GM18858 (cell line): ENCODE results near the gene IFI6.
"Not testable (repeated sequence)": the region's sequence is repeated elsewhere in the genome, so short reads cannot be mapped to it uniquely, and the experiment has no call there.

ENCODE experiments used
- ATAC-seq: cut with Tn5 transposase; IDR thresholded peaks from one replicate; pipeline ENCODE4 v1.9.1; 2021; ENCODE audit not compliant: unreplicated experiment

IFI6 gene, protein sequence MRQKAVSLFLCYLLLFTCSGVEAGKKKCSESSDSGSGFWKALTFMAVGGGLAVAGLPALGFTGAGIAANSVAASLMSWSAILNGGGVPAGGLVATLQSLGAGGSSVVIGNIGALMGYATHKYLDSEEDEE

DNA sequence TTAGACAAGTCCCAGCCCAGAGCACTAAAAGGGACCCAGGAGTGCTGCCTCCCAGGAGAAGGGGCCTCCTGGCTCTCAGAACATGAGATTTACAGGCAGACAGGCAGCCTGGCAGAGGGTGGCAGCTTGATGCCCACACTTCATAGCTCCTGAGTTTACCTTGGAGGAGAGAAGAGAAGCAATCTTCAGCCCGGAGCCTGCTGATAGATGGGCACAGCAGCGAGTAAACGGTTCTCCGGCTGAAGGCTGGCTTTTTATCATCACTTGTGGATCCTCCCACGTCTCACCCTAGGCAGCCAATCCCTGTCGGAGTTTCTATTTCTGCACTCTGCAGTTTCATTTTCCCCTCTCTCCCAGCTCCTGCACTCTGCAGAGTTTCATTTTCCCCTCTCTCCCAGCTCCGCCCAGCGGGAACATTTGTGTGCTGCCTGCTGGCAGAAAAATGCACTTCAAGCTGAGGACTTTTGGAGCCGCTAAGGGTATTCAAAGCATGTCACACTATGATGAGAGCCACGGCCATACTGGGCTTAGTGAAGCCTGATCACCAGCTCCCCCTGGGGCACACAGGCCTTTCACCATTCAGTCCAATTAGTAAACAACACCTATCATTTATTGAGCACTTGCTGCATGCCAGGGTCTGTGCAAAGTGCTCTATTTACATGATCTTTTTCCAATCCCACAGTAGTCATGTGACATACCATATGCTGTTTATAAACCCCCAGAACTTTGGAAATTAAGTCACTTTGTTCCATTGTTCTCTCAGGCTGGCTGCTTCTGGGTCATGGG is at the start of gene IFI6:
Gene IFI6, minus strand, starts transcription at position 229 of the 786 bp plus-strand sequence. CDS start 2,878 bp downstream, outside the sequence.
- ATAC-seq, result peak; percentile 78

DNA sequence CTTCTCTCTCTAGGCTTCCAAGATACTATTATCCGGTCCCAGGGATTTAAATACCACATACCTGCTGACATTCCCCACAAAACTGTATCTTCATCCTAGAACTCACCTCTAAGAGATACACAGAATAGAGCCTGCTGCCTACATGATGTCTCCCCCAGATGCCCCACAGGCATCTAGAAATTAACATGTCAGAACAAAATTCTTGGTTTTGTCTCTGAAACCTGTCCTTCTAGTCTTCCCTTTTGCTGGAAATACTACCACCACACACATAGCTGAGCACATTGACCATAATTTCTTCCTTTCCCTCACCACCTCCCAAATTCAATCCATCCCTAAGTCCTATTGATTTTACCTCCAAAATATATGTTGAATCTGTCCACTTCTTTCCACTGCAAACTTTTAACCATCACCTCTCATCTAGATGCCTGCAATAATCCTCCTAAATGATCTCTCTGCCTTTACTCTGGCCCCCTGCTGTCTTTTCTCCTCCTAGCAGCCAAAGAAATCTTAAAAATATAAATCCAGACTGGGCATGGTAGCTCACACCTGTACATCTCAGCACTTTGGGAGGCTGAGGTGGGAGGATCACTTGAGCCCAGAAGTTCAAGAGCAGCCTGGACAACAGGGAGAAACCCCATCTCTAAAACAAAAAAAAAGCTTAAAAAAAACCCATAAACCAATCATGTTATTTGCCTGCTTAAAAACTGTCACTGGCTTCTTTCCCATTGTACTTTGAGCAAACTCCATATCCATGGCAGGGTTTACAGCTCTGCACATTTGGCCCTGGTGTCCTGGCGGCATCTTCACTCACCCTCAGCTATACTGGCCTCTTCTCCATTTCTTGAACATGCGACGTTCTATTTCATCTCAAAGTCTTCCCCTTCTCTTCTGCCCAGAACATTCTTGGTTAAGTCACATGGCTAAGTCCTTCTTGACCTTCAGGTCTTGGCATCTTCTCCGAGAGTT is 47.6 kb upstream of the IFI6 start:
- no peak for ATAC-seq

DNA sequence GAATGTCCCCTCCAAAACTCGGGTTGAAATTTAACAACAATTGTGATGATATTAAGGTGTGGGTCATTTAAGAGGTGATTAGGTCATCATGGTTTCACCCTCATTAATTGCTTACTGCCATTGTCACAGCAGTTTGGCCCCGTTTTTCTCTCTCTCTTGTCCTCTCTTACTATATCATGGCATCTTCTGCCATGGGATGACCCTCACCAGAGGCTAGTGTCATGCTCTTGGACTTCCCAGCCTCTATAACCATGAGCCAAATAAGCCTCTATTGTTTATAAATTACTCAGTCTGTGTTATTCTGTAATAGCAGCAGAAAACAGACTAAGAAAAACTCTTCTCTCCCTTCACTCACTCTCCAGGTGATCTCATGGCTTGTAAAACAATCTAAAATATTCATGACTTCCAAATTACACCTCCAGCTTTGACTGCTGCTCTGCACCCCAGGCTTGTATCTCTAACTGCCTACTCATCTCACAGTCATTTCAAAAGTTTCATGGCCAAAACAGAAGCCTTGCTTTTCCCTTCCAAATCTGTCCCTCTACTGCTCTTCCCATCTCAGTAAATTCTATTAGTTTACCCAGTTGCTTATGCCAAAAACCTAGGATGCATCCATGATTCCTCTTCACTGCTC is 44.4 kb upstream of the IFI6 start:
- no peak for ATAC-seq

DNA sequence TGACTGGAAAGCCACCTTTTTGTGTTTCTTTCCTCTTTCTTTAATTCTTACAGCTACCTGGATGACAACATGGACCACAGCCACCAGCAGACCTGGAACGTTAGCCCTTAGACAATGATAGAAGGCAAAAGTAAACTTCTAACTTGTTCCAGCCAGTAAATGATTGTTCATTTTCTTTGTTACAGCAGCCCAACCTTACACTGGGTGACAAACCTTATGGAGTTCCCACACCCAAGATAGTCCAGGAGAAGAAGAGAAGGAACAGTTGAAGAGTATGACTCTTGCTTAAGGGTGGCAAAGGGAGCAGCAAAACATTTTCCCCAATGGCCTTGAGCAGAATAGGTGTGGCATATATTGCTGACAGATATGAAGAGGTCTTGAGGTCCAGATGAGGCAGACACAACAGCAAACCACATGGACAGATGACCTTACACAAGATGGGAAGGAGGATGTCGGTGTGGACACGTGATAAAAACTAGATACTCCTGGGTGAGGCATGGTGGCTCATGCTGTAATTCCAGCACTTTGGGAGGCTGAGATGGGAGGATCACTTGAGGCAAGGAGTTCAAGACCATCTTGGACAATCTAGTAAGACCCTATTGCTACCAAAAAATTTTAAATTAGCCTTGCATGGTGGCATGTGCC is 42.0 kb upstream of the IFI6 start:
- ATAC-seq, result no peak

DNA sequence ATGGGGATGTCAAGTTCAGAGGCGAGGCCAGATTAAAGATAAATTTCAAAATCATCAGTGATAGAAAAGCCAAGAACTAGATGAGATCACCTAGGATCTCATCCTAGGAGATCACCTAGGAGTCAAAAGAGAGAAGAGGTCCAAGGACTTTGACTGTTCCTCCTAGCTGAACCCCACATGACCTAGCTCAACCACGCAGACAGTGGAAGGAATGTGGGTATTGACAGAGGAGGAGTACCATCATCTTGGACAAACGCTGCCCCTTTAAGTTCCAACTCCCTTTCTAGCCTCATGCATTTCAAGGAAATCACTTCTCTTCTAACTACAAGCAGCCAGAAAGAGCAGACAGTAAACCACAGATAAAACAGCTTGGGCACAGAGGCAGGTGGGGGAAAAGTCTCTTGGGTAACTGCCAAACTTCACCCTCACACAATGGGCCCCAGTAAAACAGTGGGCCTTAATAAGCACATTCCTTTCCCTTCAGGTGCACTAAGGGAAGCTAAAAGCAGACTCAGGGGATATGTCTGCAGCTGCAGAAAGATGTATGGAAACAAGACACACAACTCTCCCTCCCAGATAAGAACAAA is 41.2 kb upstream of the IFI6 start:
- no peak for ATAC-seq

DNA sequence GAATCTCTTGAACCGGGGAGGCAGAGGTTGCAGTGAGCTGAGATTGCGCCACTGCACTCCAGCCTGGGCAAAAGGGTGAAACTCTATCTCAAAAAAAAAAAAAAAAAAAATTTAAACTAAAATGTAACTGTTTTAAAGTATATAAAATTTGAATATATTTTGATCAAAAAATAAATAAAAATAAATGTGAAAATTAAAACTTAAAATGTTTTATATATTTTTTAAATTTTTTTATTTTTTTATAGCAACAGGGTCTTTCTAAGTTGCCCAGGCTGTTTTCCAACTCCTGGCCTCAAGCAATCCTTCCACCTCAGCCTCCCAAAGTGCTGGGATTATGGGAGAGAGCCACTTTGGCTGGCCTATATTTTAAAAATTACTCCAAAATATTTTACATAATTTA is 38.6 kb upstream of the IFI6 start:
- no peak for ATAC-seq

DNA sequence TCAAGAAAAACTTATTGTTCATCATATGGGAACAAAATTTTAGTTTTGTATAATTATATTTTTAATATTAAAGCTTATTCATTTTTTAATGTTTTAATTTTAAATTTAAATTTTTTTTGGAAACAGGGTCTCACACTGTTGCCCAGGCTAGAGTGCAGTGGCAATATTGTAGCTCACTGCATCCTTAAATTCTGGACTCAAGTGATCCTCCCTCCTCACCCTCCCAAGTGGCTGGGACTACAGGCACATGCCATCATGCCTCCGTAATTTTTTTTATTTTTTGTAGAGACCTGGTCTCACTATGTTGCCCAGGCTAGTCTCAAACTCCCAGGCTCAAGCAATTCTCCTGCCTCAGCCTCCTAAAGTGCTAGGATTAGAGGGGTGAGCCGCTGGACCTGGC is 33.6 kb upstream of the IFI6 start:
- no peak for ATAC-seq

DNA sequence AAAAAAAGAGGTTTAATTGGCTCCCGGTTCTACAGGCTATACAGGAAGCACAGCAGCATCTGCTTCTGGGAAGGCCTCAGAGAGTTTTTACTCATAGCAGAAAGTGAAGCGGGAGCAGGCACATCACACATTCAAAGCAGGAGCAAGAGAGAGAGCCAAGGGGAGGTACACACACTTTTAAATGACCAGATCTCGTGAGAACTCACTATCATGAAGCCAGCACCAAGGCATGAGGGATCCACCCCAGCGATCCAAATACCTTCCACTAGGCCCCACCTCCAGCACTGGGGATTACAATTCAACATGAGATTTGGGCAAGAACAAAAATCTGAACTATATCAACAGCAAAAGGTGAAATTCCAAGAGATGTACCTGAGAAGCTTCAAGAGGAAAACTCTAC is 33.0 kb upstream of the IFI6 start:
- no peak for ATAC-seq

DNA sequence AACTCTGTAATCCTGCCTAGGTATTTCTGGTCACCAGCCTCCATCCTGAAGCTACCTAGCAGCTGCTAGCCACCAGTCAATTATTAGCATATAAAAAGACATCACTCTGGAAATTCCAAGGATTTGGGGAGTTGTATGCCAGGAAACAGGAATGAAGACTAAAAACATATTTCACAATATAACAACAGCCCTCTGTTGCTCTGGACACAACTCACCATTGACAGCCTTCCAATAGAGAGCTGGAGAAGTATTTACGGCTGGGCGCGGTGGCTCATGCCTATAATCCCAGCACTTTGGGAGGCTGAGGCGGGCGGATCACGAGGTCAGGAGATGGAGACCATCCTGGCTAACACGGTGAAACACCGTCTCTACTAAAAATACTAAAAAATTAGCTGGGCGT is 24.8 kb upstream of the IFI6 start:
- ATAC-seq, result not testable (repeated sequence)

DNA sequence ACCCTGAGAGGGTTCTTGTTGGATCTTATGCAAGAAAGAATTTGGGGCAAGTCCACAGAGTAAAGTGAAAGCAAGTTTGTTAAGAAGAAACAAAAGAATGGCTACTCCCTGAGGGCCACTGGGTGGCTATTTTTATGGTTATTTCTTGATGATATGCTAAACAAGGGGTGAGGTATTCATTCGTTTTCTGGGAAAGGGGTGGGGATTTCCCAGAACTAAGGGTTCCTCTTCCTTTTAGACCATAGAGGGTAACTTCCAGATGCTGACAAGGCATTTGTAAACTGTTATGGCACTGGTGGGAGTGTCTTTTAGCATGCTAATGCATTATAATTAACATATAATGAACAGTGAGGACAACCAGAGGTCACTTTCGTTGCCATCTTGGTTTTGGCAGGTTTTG is 18.2 kb upstream of the IFI6 start:
- no peak for ATAC-seq

DNA sequence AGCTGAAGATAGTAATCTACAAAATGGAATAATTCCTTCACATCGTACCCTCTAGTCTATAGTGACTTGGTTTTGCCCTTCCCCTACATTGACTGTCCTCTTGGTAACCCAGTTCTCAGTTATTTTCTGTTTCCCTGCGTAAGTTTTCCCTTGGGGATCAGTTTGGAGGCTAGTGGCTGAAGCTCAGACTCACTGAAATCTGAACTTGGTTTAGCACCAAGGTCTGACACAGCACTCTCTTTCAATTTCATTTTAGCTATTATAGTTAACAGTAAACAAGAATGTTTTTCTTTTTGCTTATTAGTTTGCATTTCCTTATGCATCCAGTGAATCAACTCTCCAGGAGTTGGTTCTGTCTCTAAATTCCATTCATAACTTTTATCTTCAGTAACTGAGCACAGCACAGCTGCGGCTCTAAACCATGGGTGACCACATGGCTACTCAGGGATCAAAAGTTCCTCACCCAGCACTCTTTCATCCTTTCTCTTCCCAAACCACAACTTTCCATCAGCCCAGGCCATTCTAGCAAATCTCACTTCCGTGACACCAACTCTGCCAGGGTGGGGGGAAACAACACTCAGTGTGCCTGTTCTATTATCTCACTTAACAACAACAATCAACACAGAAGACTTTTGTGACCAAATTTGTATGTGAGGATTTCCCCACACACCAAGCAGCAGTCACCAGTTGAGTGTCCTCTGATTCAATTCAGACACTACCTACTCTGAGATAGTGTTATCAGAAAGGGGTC is 17.6 kb upstream of the IFI6 start:
- ATAC-seq, result no peak

DNA sequence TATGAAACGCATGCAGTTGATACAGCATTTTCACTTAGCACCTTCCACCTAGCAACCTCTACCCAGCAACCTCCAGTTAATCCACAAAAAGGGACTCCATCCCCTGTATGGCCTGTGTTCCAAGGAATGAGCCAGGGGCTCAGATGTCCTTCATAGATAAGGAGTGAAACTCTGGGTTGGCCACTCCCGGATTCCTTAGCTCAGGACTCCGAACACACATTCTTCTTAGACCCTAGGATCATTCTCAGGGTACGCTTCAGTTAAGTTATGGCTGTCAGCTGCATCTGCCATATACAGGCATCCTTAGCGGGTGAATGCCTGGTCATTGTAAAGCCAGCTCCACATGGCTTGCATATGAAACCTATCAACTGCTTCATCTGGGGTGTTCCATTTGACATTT is 15.9 kb upstream of the IFI6 start:
- no peak for ATAC-seq

DNA sequence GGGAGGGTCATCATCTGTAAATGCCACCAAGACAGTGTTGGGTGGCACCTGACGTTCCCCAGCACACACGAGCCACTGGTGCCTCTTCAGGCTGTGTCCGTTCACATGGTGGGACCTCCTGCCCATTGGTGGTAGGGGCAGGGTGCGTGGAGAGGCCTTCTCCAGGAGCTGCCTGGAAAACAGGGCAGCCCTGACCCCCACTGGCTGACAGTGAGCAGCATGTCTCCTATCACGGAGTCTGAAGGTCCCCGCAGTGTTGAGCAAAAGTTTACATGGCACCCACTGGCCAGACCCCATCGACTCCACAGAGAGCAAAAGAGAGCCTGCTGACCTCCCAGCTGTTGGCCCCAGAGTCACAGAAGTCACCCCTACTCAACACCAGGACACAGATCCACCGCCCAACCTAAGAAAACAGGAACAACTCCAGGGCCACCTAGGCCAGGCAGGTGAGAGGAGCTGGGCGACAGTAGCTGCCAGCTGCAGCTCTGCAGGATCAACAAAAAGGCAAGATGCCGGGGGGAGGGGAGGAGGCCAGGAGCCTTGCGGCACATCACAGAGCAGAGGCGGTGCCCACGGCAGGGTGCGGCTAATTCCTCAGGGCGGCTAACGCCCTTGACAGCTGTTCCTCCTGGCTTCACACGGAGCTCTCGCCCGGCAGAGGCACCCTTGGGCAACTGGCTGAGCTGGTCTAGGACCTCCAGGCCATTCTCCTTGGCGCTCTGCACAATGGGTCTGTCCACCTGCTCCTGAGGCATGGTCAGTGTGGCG is 14.4 kb upstream of the IFI6 start:
- ATAC-seq, result no peak

DNA sequence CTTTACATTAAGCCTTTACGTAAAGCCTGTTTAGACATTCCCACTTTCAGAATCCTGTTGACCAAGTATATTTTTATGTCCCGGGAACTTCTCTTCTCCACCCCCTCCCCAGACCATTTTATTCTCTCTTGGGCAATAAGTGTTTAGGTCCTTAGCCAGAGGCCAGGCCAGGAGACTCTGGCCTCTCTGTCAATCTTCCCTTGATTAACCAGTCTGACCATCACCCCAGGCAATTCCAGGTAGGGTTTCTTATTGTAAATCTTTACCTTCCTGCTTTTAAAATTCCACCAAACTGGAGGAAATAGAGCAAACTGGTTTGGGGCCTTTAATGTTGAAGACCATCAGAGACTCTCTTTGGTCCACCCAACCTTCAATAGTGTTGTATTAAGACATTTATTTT is 12.2 kb upstream of the IFI6 start:
- ATAC-seq, result no peak

DNA sequence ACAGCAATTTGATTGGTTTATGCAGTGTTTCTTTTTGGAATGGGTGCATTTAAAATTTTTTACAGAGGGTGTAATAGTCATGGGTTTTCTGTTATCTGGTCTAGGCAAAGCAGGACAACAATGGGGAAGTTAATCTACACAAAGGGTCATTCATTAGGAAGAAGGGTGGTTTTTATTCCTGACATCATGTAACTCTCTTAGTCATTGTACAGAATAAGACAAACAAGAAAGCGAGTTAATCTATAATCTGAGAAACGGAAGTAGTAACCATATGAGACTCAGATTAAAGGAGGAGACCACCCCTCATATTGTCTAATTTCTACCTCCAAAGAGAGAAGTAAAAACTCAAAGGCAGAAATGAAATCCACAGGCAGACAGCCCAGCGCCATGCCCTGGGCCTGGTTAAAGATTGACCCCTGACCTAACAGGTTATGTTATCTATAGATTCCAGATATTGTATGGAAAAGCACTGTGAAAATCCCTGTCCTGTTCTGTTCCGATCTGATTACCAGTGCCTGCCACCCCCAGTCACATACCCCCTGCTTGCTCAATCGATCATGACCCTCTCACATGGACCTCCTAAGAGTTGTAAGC is 10.5 kb upstream of the IFI6 start:
- ATAC-seq, result no peak

DNA sequence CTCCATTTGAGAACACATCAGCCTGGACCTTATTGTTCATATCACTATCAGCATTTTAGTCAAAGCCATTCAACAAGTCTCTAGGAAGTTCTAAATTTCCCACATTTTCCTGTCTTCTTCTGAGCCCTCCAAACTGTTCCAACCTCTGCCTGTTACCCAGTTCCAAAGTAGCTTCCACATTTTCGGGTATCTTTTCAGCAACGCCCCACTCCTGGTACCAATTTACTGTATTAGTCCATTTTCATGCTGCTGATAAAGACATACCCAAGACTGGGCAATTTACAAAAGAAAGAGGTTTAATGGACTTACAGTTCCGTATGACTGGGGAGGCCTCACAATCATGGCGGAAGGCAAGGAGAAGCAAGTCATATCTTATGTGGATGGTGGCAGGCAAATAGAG is 9.6 kb upstream of the IFI6 start:
- ATAC-seq, result not testable (repeated sequence)

DNA sequence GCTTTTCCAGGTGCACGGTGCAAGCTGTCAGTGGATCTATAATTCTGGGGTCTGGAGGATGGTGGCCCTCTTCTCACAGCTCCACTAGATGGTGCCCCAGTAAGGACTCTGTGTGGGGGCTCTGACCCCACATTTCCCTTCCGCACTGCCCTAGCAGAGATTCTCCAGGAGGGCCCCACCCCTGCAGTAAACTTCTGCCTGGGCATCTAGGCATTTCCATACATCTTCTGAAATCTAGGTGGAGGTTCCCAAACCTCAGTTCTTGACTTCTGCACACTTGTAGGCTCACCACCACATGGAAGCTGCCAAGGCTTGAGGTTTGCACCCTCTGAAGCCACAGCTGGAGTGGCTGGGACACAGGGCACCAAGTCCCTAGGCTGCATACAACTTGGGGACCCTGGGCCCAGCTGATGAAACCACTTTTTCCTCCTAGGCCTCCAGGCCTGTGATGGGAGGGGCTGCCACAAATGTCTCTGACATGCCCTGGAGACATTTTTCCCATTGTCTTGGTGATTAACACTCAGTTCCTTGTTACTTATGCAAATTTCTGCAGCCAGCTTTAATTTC is 8.3 kb upstream of the IFI6 start:
- not testable (repeated sequence) for ATAC-seq

DNA sequence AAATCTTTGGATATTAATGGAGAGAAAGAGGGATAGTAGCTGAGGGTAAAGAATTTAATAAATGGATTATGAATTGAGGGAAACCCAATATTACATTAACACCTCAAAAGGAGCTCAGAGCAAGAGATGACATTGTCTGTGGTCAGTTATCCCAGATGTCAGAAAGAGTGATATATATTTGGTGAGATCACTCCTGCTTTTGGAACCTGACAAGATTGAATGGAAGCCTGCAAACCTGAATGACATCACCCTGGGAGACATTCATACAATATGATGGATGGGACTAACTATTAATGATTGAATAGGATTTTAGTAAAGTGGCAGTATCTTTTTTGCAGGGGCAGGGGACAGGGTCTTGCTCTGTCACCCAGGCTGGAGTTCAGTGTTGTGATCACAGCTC is 6.8 kb upstream of the IFI6 start:
- no peak for ATAC-seq
